ENCODE results near the gene SYT2.
A peak's percentile ranks its signal among the peaks of the same experiment; 100 is the strongest.
"Not testable (repeated sequence)": the region's sequence is repeated elsewhere in the genome, so short reads cannot be mapped to it uniquely, and the experiment has no call there.

Gene SYT2

GRCh38 chr1:202624088-202624780, 86.0 kb downstream of the SYT2 start:
- no peak for DNase-seq (ENCODE audit: low read depth in 2 of 2)

GRCh38 chr1:202623476-202623875, 86.8 kb downstream of the SYT2 start:
- DNase-seq (ENCODE audit: low read depth in 2 of 2), result not testable (repeated sequence)

GRCh38 chr1:202623075-202623474, 87.2 kb downstream of the SYT2 start:
- DNase-seq (ENCODE audit: low read depth in 2 of 2), result no peak

GRCh38 chr1:202622388-202622787, 87.9 kb downstream of the SYT2 start:
- no peak for DNase-seq (ENCODE audit: low read depth in 2 of 2)

GRCh38 chr1:202621446-202621845, 88.8 kb downstream of the SYT2 start:
- no peak for DNase-seq (ENCODE audit: low read depth in 2 of 2)

- not testable (repeated sequence) for DNase-seq (ENCODE audit: low read depth in 2 of 2)
These were observed 90.2 kb downstream of the SYT2 start for GRCh38 chr1:202620036-202620435.

- DNase-seq (ENCODE audit: low read depth in 2 of 2), result no peak
These were observed 90.7 kb downstream of the SYT2 start for GRCh38 chr1:202619505-202619904.

GRCh38 chr1:202619012-202619411, 91.2 kb downstream of the SYT2 start:
- not testable (repeated sequence) for DNase-seq (ENCODE audit: low read depth in 2 of 2)

GRCh38 chr1:202616355-202616915, 93.8 kb downstream of the SYT2 start:
- no peak for DNase-seq (ENCODE audit: low read depth in 2 of 2)

- DNase-seq (ENCODE audit: low read depth in 2 of 2), result no peak
These were observed 94.5 kb downstream of the SYT2 start for GRCh38 chr1:202615501-202616354.

- DNase-seq (ENCODE audit: low read depth in 2 of 2), result not testable (repeated sequence)
These were observed 95.1 kb downstream of the SYT2 start for GRCh38 chr1:202615208-202615500.

- not testable (repeated sequence) for DNase-seq (ENCODE audit: low read depth in 2 of 2)
These were observed 95.7 kb downstream of the SYT2 start for GRCh38 chr1:202614363-202615207.

- no peak for DNase-seq (ENCODE audit: low read depth in 2 of 2)
These were observed 96.7 kb downstream of the SYT2 start for GRCh38 chr1:202613571-202613970.

GRCh38 chr1:202612036-202612435, 98.2 kb downstream of the SYT2 start:
- not testable (repeated sequence) for DNase-seq (ENCODE audit: low read depth in 2 of 2)

- DNase-seq (ENCODE audit: low read depth in 2 of 2), result no peak
These were observed 104.7 kb downstream of the SYT2 start for GRCh38 chr1:202605515-202605914.

GRCh38 chr1:202603435-202603834, 106.8 kb downstream of the SYT2 start:
- no peak for DNase-seq (ENCODE audit: low read depth in 2 of 2)

GRCh38 chr1:202600432-202601041, 109.7 kb downstream of the SYT2 start:
- no peak for DNase-seq (ENCODE audit: low read depth in 2 of 2)

GRCh38 chr1:202599669-202600431, 110.4 kb downstream of the SYT2 start:
- DNase-seq (ENCODE audit: low read depth in 2 of 2), result peak; percentile 16 to 29

GRCh38 chr1:202597090-202597761, 113.0 kb downstream of the SYT2 start:
- no peak for DNase-seq (ENCODE audit: low read depth in 2 of 2)

- no peak for DNase-seq (ENCODE audit: low read depth in 2 of 2)
These were observed 113.6 kb downstream of the SYT2 start for GRCh38 chr1:202596638-202597037.

All from stimulated activated CD4-positive, alpha-beta T cell treated with anti-CD3 and anti-CD28 coated beads, Interleukin-4, amount 100 ng/mL, for 48 hours (primary cell).